ENCODE results near the gene GDI1. TPM values are rescaled to one million over a fixed set of nuclear protein-coding genes. Genes with fewer than 3 reads are reported as not detected.

Gene GDI1
- total and polyA plus RNA-seq, 9 of the 15 experiments (the other 6 are each of a cell fraction or from before 2014, with no cell fraction given) = 0.97 to 82.6 (median 37.5) TPM

GRCh38 chrX:154448484-154448883 lies 11.5 kb downstream of the GDI1 start:
- H3K4me3 ChIP-seq = no peak overlapping the region
- no peaks in the 10 kb centered on the region for H3K9me3 ChIP-seq (replicated peaks; ENCODE audit: control insufficient read depth, insufficient read depth, low read depth, low read length)
- H3K9ac ChIP-seq (ENCODE audit: insufficient read depth in 1 of 2, low read depth in 2 of 2, low read length in 2 of 2) = no peak overlapping the region; a peak in 1 of 4 replicates
- peaks cover 7 to 36% of the 10 kb centered on the region in 2 experiments; a peak in 4 of 5 replicates for H3K4me1 ChIP-seq (replicated peaks in 1 of 2; ENCODE audit: control insufficient read depth in 2 of 2, insufficient read depth in 2 of 2, low read length in 2 of 2)
- CTCF ChIA-PET (ENCODE audit: low intra/inter-chr PET ratio) = no interaction called here
- TF ChIP-seq, protein P1, sequence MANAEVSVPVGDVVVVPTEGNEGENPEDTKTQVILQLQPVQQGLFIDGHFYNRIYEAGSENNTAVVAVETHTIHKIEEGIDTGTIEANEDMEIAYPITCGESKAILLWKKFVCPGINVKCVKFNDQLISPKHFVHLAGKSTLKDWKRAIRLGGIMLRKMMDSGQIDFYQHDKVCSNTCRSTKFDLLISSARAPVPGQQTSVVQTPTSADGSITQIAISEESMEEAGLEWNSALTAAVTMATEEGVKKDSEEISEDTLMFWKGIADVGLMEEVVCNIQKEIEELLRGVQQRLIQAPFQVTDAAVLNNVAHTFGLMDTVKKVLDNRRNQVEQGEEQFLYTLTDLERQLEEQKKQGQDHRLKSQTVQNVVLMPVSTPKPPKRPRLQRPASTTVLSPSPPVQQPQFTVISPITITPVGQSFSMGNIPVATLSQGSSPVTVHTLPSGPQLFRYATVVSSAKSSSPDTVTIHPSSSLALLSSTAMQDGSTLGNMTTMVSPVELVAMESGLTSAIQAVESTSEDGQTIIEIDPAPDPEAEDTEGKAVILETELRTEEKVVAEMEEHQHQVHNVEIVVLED (CRISPR knock-in tag; IDR thresholded peaks at IDR 0.05) = no peak
- no peak for TF ChIP-seq DIDO1 (tag; IDR thresholded peaks at IDR 0.05; ENCODE audit: low read depth)
- TF ChIP-seq, protein P2, sequence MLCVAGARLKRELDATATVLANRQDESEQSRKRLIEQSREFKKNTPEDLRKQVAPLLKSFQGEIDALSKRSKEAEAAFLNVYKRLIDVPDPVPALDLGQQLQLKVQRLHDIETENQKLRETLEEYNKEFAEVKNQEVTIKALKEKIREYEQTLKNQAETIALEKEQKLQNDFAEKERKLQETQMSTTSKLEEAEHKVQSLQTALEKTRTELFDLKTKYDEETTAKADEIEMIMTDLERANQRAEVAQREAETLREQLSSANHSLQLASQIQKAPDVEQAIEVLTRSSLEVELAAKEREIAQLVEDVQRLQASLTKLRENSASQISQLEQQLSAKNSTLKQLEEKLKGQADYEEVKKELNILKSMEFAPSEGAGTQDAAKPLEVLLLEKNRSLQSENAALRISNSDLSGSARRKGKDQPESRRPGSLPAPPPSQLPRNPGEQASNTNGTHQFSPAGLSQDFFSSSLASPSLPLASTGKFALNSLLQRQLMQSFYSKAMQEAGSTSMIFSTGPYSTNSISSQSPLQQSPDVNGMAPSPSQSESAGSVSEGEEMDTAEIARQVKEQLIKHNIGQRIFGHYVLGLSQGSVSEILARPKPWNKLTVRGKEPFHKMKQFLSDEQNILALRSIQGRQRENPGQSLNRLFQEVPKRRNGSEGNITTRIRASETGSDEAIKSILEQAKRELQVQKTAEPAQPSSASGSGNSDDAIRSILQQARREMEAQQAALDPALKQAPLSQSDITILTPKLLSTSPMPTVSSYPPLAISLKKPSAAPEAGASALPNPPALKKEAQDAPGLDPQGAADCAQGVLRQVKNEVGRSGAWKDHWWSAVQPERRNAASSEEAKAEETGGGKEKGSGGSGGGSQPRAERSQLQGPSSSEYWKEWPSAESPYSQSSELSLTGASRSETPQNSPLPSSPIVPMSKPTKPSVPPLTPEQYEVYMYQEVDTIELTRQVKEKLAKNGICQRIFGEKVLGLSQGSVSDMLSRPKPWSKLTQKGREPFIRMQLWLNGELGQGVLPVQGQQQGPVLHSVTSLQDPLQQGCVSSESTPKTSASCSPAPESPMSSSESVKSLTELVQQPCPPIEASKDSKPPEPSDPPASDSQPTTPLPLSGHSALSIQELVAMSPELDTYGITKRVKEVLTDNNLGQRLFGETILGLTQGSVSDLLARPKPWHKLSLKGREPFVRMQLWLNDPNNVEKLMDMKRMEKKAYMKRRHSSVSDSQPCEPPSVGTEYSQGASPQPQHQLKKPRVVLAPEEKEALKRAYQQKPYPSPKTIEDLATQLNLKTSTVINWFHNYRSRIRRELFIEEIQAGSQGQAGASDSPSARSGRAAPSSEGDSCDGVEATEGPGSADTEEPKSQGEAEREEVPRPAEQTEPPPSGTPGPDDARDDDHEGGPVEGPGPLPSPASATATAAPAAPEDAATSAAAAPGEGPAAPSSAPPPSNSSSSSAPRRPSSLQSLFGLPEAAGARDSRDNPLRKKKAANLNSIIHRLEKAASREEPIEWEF (CRISPR knock-in tag; IDR thresholded peaks at IDR 0.05) = no peak
- TF ChIP-seq ZBTB34 (CRISPR knock-in tag; IDR thresholded peaks at IDR 0.05) = no peak
- no peak for TF ChIP-seq MXI1 (IDR thresholded peaks at IDR 0.05; ENCODE audit: low read depth, low read length)
- in situ Hi-C loops (cut with MboI) = no loop called here
- no peak for ATAC-seq
- no peaks in the 10 kb centered on the region for H4K20me1 ChIP-seq (replicated peaks; ENCODE audit: control insufficient read depth, insufficient read depth, low read length)
- POLR2A ChIA-PET = interaction anchor here (0.6 to 0.9 kb wide), 3 partner anchors 9 to 51 kb away, joined by 3 read pairs; partner anchors contain the start of gene PLXNA3
- peaks cover 18% of the 10 kb centered on the region for H3K79me2 ChIP-seq (ENCODE audit: control insufficient read depth, insufficient read depth, low read length)
- intact Hi-C loops (cut with micrococcal nuclease) = no loop called here
- no peaks in the 10 kb centered on the region for H3K27me3 ChIP-seq (ENCODE audit: control insufficient read depth in 2 of 2, insufficient read depth in 2 of 2, low read length in 2 of 2)
- no peak overlapping the region for H3K27ac ChIP-seq (ENCODE audit: extremely low read depth, low read depth, low read length)
- H3K9me1 ChIP-seq (ENCODE audit: control insufficient read depth, insufficient read depth, low read length) = no peaks in the 10 kb centered on the region
- no TSS peak for BruUV-seq (replicated peaks)
- WGBS (ENCODE audit: insufficient coverage, low coverage, missing lambda C conversion rate) = 100% methylated on average over 5 of the region's 14 CpGs
- no peak overlapping the region for H3K4me2 ChIP-seq (ENCODE audit: insufficient read depth, low read length)
- H3K36me3 ChIP-seq (ENCODE audit: control insufficient read depth, insufficient read depth, low read length) = peaks cover 59% of the 10 kb centered on the region; the same call in 2 of the 3 replicates
- FAIRE-seq = no peak
- DNase-seq (ENCODE audit: extremely low read depth in 1 of 4, low spot score in 3 of 4) = no peak
- no peak overlapping the region for H2AFZ ChIP-seq (ENCODE audit: low read depth, low read length)
